ENCODE data around the gene S100A11.

Gene S100A11

DNA sequence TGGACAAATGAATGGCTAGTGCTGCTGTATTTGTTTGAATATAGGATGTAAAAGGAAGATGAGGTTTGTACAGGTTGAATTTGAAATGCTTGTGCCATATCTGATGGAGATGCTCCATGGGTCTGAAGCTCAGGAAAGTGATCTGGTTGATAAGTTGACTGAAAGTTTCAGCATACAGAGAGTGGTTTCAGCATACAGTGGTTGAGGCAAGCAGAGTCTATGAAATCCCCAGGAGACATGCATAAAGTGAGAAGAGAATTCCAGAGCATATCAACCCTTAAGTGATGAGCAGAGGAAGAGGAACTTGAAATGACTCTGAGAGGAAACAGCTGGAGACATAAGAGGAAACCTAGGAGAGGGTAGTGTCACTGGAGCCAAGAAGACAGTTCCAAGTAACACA is 30.3 kb upstream of the S100A11 start:
- no peak for TF ChIP-seq ZFX (IDR thresholded peaks at IDR 0.05)
- TF ChIP-seq, protein P1, sequence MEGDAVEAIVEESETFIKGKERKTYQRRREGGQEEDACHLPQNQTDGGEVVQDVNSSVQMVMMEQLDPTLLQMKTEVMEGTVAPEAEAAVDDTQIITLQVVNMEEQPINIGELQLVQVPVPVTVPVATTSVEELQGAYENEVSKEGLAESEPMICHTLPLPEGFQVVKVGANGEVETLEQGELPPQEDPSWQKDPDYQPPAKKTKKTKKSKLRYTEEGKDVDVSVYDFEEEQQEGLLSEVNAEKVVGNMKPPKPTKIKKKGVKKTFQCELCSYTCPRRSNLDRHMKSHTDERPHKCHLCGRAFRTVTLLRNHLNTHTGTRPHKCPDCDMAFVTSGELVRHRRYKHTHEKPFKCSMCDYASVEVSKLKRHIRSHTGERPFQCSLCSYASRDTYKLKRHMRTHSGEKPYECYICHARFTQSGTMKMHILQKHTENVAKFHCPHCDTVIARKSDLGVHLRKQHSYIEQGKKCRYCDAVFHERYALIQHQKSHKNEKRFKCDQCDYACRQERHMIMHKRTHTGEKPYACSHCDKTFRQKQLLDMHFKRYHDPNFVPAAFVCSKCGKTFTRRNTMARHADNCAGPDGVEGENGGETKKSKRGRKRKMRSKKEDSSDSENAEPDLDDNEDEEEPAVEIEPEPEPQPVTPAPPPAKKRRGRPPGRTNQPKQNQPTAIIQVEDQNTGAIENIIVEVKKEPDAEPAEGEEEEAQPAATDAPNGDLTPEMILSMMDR (conservative IDR thresholded peaks at IDR 0.05) = no peak
- no peak overlapping the region for H3K27ac ChIP-seq

DNA sequence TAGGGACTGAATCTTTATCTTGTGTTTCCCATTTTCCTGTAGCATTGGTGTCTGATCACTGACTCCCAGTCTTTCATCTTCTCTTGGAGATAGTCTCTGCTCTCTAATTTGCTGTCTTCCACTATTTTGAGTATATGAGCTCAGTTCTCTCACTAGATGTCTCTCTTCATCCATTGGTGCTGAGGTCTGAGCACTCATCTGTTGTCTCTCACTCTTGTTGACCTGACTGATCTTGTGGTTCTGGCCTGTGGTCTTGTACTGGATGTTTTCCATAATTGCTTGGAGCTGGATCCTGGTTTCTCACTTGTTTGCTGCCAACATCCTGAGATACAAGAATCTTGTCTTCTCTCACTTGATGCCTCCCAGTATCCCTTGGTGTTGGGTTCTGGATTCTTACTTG is 25.1 kb upstream of the S100A11 start:
- TF ChIP-seq ZFX (IDR thresholded peaks at IDR 0.05) = no peak
- TF ChIP-seq, protein P1 (conservative IDR thresholded peaks at IDR 0.05) = no peak

DNA sequence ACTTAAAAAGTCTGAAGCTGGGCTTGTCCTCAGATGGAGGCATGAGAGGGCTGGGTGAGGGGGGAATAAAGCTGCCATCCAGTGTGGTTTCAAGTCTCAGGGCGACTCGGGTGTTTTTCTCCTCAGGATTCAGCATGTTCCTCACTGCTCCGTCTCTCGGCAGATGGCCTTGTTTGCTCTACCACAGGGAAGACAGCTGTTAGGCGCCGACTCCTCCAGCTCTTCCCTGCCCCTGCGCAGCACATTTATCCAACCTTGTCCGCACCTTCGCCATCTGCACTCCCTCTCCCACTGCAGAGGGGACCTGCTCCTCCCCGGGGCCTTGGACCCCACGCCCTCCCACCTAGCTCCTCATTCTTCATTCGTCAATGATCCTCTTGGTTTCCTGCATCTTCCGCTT is 16.6 kb upstream of the S100A11 start:
- H3K27ac ChIP-seq = no peak overlapping the region
- no peak for TF ChIP-seq ZFX (IDR thresholded peaks at IDR 0.05)
- TF ChIP-seq, protein P1 (conservative IDR thresholded peaks at IDR 0.05) = no peak

More for the DNA sequence above, 25.1 kb upstream of the S100A11 start:
- H3K27ac ChIP-seq = no peak overlapping the region

DNA sequence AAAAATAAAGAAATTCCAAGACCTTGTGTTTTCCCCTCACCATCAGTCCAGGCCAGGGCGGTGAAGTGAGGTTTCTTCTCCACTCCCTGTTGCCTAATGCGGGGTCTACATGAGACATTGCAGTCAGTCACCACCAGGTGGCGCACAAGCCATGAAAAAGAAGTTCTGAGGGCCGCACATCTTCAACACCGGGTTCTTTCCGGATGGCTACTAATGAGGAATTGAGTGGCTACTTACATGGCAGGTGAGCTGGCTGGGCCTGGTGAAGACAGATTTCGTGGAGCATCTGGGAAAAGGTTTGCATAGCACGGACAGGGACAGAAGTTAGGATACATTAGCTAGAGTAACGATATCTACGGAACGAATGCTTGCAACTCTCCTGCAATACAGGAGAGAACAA is 15.8 kb upstream of the S100A11 start:
- no peak for TF ChIP-seq ZFX (IDR thresholded peaks at IDR 0.05)
- TF ChIP-seq, protein P1 (conservative IDR thresholded peaks at IDR 0.05) = peak; percentile 94

DNA sequence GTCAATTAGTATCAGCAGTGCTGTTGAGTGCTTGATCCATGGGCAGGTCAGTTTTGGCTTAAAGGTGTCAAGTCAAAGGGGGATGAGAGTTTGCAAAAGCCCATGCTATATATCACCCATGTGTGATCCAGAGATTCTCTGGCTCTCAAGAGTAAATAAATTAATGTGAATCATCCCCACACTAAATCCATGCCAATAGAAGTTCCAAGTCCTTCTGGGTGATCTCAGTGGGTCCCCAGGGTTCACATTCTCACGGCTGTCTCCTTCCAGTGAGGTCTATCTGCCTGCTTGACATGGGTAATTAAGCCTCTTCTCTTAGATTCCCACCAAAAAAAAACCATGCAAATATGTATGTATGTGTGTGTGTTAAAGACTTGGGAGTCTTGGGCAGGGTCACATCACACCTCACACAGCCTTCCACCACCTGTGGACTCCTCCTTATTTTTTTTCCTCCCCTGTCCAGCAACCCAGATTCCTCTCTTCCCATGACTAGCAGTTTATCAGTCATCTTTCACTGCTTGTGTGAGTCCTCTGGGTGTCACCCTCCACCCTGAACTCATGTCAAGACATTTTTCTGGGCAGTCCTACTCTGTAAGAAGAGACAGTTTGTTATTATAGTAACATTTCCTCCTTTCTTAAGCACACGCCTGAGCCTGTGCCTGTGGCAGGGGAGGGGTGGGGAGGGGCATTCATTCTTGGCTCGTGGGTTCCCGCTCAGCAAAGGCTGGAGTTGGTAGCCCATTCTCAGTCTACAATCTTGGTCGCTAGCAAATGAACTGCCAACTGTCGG is 14.3 kb upstream of the S100A11 start:
- TF ChIP-seq ZFX (IDR thresholded peaks at IDR 0.05) = no peak
- TF ChIP-seq, protein P1 (conservative IDR thresholded peaks at IDR 0.05) = no peak
- H3K27ac ChIP-seq = no peak overlapping the region

More for the DNA sequence above, 15.8 kb upstream of the S100A11 start:
- H3K27ac ChIP-seq = no peak overlapping the region

DNA sequence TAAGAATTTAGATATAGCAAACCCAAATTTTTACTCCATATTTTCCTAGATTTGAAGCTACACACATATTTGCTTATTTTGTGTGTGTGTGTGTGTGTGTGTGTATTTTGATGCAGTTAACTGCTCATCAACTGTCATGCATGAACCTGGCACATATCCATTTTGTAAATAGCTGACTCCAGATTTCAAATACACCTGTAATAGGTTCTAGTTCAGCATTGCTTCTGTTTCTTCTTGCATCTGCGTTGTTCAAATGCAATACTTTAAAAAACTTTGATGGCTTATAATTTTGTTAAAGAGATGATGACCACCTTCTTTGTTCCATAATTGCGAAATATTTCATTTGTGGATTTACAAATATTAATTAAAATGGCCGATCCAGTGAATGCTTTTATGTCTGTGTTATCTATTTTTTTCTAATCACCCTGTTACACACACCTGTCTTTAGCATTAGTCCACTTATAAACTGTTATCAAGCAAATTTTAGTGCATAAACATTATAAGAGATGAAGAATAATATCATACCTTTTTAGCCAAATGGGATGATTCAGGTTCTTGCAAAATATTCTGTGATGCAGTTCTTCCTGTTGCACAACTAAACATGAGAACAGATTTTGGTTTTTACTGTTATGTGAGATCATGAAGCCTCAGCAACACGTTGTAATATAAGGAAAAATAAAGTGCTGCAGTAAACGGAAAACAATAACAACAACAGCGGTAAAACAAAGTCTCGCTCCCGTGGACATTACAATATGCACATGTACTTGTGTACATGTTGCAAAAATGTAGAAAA is 12.7 kb upstream of the S100A11 start:
- TF ChIP-seq, protein P1 (conservative IDR thresholded peaks at IDR 0.05) = no peak
- TF ChIP-seq ZFX (IDR thresholded peaks at IDR 0.05) = no peak
- H3K27ac ChIP-seq = peak overlapping the region; percentile 87; the same call in 1 of the 2 replicates

Measured in C4-2B (cell line).